Esophagus squamous epithelium (tissue), 5 donors: ENCODE data around the gene RPL12. TPM values are rescaled to one million over a fixed set of nuclear protein-coding genes. Genes with fewer than 3 reads are reported as not detected.
A peak's percentile ranks its signal among the peaks of the same experiment; 100 is the strongest.

ENCODE experiments used
- DNase-seq: peaks from one replicate; lab custom pipeline; 2025; lab: John Stamatoyannopoulos, UW
- H3K27ac ChIP-seq, 4 donors: fragments of 200-600 bp; sonication (generic); one replicate each; pipeline ENCODE4 v1.5.1; 2016 to 2019; ENCODE audit warnings: mild to moderate bottlenecking in 1 of 4
- H3K27me3 ChIP-seq, 4 donors: fragments of 200-600 bp; sonication (generic); 1 replicate in 3 of 4; 2 replicates in 1 of 4; pipeline versions ENCODE4 v1.5.1 to v1.6.0; 2017 to 2021; ENCODE audit warnings: antibody characterized with exemption in 1 of 4
- H3K36me3 ChIP-seq, 3 donors: fragments of 200-600 bp; sonication (generic); one replicate each; pipeline ENCODE4 v1.5.1; 2016 to 2019
- H3K4me1 ChIP-seq, 3 donors: fragments of 200-600 bp; sonication (generic); one replicate each; pipeline ENCODE4 v1.5.1; 2017 to 2019
- H3K4me3 ChIP-seq, 4 donors: fragments of 200-600 bp; sonication (generic); 1 replicate in 3 of 4; 2 replicates in 1 of 4; pipeline ENCODE4 v1.5.1; 2016 to 2019; ENCODE audit warnings: mild to moderate bottlenecking in 2 of 4, moderate library complexity in 1 of 4
- H3K9me3 ChIP-seq, 3 donors: fragments of 200-600 bp; sonication (generic); one replicate each; pipeline ENCODE4 v1.5.1; 2016 to 2019
- CTCF ChIP-seq, 6 experiments: fragments of 450-650 bp in 4 of 6; fragments of 200-600 bp in 2 of 6; sonication (generic) in 2 of 6; IDR thresholded peaks; one replicate each; pipeline ENCODE4 v1.5.1; 2016 to 2019; ENCODE audit warnings: antibody characterized with exemption in 6 of 6, mild to moderate bottlenecking in 4 of 6, moderate library complexity in 4 of 6
- POLR2A ChIP-seq, 4 donors: fragments of 450-650 bp; IDR thresholded peaks; one replicate each; pipeline ENCODE4 v1.6.1; 2017; ENCODE audit warnings: antibody characterized with exemption in 4 of 4, mild to moderate bottlenecking in 4 of 4, moderate library complexity in 3 of 4
- WGBS, 2 donors: methylation state at CpG; one replicate each; pipeline ENCODE4 v1.1.5; 2018; 5-methylcytosine and 5-hydroxymethylcytosine counted together
- intact Hi-C: fragments of 100-400 bp; cut with DNase I; formaldehyde crosslinking; loops from one replicate; pipeline ENCODE4 v1.15.0; 2022
- total RNA-seq, 4 donors: library from RNA; depleted of rRNA; stranded (reverse); fragments of >200 nt; gene quantifications; one replicate each; pipeline ENCODE4 v1.1.0, GENCODE V29; 2016
- donor health status: DM: yes; HTN: yes; CAD: no.

RPL12 gene
- total RNA-seq, 4 donors from 2014 or later, result 1,192 to 3,474 (median 2,165) TPM

- Histone ChIP-seq H3K27me3 (no peaks in the 10 kb centered on the region), H3K27ac (peak overlapping the region in 3 of 4 donors; percentile 21 to 74 (median 71)), H3K4me3 (no peak overlapping the region), H3K9me3 (no peaks in the 10 kb centered on the region), H3K4me1 (peaks cover 14 to 77% (median 24%) of the 10 kb centered on the region in 3 donors), H3K36me3 (no peaks in the 10 kb centered on the region)
- no peak for TF ChIP-seq POLR2A (IDR thresholded peaks at IDR 0.05)
- TF ChIP-seq CTCF (IDR thresholded peaks at IDR 0.05), result no peak
- no peak for DNase-seq
- 44 to 45% methylated on average over 10 to 12 of the region's 15 CpGs for WGBS, 2 donors
- intact Hi-C loops, result no loop called here
These were observed 33.8 kb downstream of the RPL12 start for GRCh38 chr9:127417131-127418036.

GRCh38 chr9:127415657-127416056, 35.5 kb downstream of the RPL12 start:
- Histone ChIP-seq H3K4me3 (no peak overlapping the region), H3K4me1 (peaks cover 10 to 65% (median 19%) of the 10 kb centered on the region in 3 donors), H3K27ac (peak overlapping the region in 2 of 4 donors; percentile 45 to 71), H3K36me3 (no peaks in the 10 kb centered on the region), H3K27me3 (no peaks in the 10 kb centered on the region), H3K9me3 (no peaks in the 10 kb centered on the region)
- intact Hi-C loops, result no loop called here
- no peak for TF ChIP-seq CTCF (IDR thresholded peaks at IDR 0.05)
- no peak for TF ChIP-seq POLR2A (IDR thresholded peaks at IDR 0.05)
- DNase-seq, result no peak
- 27 to 45% methylated on average over 1 of the region's 1 CpG for WGBS, 2 donors

GRCh38 chr9:127415141-127415540, 36.1 kb downstream of the RPL12 start:
- H3K4me1 ChIP-seq, result peaks cover 10 to 66% (median 19%) of the 10 kb centered on the region in 3 donors
- TF ChIP-seq CTCF (IDR thresholded peaks at IDR 0.05), result no peak
- no peak for TF ChIP-seq POLR2A (IDR thresholded peaks at IDR 0.05)
- intact Hi-C loops, result no loop called here
- no peaks in the 10 kb centered on the region for H3K36me3 ChIP-seq
- WGBS, 2 donors, result 65 to 68% methylated on average over 4 of the region's 4 CpGs
- peak overlapping the region in 2 of 4 donors; percentile 45 to 71 for H3K27ac ChIP-seq
- H3K4me3 ChIP-seq, result no peak overlapping the region
- no peaks in the 10 kb centered on the region for H3K27me3 ChIP-seq
- no peaks in the 10 kb centered on the region for H3K9me3 ChIP-seq
- DNase-seq, result no peak

GRCh38 chr9:127411122-127411521, 40.1 kb downstream of the RPL12 start:
- H3K4me1 ChIP-seq, result peaks cover 0 to 32% (median 0%) of the 10 kb centered on the region in 3 donors
- no peak for DNase-seq
- WGBS, 2 donors, result 67 to 72% methylated on average over 4 of the region's 4 CpGs
- intact Hi-C loops, result no loop called here
- H3K27ac ChIP-seq, result peak overlapping the region; percentile 49 to 72 (median 61)
- TF ChIP-seq POLR2A (IDR thresholded peaks at IDR 0.05) (no peak), CTCF (IDR thresholded peaks at IDR 0.05) (no peak)
- no peaks in the 10 kb centered on the region for H3K27me3 ChIP-seq
- no peaks in the 10 kb centered on the region for H3K9me3 ChIP-seq
- H3K4me3 ChIP-seq, result no peak overlapping the region
- H3K36me3 ChIP-seq, result peaks cover 0 to 20% (median 0%) of the 10 kb centered on the region in 3 donors

GRCh38 chr9:127407492-127407843, 43.7 kb downstream of the RPL12 start:
- H3K9me3 ChIP-seq, result no peaks in the 10 kb centered on the region
- H3K4me3 ChIP-seq, result no peak overlapping the region
- H3K4me1 ChIP-seq, result peaks cover 0 to 15% (median 0%) of the 10 kb centered on the region in 3 donors
- no peak for DNase-seq
- intact Hi-C loops, result no loop called here
- no peaks in the 10 kb centered on the region for H3K27me3 ChIP-seq
- peaks cover 0 to 57% (median 16%) of the 10 kb centered on the region in 3 donors for H3K36me3 ChIP-seq
- H3K27ac ChIP-seq, result peak overlapping the region in 2 of 4 donors; percentile 11 to 19
- TF ChIP-seq POLR2A (IDR thresholded peaks at IDR 0.05) (no peak), CTCF (IDR thresholded peaks at IDR 0.05) (no peak)
- 86% methylated on average over 6 of the region's 6 CpGs; no CpG with 5 or more reads in 1 of the 2 donors for whole genome bisulfite sequencing, 2 donors
